CD1c-positive myeloid dendritic cell (primary cell): ENCODE measurements around the gene SHROOM3.
"Not testable (repeated sequence)": the region's sequence is repeated elsewhere in the genome, so short reads cannot be mapped to it uniquely, and the experiment has no call there.

Source experiments
- DNase-seq: peaks from one replicate; pipeline ENCODE4 v3.0.0-alpha.2; 2016; ENCODE audit errors: extremely low spot score

SHROOM3 gene

DNA sequence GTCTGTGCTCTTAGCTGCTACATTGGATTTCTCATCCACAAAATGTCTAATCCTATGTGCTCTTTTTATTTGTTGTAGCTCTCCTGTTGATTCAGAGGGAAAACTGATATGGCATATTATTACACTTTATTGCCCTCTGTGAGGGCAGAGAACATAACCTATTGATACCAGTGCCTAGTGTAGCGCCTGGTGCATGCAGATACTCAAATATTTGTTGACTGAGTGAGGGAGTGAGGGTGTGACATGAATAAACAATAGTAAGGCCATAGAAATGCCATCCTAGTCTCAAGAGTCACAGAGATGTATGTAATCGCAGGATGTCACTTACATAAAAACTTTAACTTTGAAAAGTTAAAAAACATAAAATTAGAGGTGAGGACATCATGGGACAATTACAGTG is 159.1 kb downstream of the SHROOM3 start:
- DNase-seq, result no peak

DNA sequence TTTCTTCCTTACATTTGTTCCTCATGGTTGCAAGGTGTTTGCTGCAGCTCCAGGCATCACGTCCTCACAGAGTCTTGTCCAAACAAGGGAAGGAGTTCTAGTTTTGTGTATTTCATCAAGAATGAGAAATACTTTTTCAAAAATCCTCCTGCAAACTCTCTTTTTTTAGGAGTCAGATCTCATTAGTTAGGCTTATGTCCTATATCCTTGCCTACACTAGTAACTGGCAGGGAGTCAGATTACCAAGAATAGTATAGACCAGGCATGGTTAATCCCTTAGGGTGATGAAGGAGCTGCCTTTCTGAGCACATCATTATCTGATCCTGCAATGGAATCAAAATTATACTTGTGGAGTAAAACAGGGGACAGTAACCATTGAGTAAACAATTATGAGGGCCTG is 160.4 kb downstream of the SHROOM3 start:
- DNase-seq, result no peak

DNA sequence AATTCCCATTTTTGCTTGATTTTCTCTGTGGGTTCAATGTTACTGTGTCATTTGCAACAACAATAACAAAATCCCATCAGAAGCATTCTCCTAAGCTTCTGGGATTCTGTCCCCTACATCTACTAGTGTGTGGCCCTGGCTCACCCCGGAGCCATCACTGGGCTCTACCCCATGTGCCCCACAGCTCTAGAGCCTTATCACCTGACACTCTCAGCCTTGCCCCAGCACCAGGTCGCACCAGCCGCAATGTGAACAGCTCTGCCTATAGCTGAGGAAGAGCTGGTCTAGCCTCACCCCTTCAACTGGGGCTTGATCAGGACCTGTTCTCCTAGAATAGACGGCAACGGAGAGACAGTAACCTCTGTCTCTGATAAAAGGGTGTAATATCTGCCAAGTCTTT is 161.7 kb downstream of the SHROOM3 start:
- DNase-seq, result no peak

DNA sequence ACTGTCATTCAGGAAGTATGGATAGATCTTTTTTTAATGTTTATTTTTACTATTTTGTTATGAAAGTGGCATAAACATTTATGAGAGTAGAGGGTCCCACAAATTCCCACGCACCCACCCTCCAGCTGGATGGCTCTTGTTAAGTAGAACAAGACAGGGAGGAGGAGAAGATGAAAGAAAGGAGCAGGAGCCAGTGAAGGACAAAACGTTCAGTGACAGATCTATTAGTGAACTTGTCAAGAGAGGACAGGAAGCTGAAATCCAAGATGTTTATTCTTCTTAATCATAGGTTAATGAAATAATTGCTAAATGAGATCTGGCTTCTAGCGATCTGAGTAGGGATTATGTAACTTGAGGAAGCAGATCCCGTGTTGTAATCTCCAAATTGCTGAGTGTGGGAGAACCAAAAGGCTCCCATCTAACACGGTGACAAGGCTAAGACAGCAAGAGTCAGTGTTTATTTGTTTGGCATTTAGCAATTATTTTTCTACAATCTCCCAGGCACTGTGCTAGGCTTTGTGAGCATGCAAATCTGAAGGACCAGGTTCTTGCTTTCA is 162.5 kb downstream of the SHROOM3 start:
- peak; percentile 2 for DNase-seq

DNA sequence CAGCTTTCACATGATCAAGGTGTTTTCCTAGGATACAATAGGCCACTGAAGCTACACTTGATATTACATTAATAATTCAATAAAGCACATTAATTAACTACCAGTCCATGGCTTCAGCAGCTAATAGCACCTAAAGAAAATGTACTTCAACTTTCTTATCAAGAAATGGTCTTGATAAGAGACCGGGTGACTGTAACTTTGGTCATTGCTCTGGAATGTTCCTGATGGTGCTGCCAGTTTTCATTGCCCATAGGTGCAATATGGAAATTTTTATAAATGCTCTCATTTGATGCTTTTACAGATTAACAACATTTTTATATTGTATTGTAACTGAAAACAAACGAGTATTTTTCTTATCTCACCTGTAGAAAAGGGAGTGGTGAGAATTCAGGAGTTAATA is 165.4 kb downstream of the SHROOM3 start:
- no peak for DNase-seq

DNA sequence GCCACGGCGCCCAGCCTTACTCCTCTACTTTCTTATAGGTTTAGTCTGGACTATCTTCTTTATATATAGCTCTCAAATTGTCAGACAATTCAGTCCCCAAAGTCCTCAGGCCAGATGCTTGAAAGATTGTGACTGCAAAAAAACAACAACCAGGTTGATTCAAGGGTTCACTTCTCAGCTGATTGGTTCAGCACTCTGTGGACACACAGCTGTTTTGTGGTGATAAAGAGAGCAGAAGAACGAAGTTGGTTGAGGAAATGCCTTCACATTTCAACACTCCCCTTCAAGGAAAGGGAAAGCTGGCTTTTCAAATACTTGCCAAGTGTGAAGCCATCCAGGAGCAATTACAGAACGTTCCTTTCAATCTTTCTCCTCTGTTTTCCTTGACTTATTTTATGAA is 166.8 kb downstream of the SHROOM3 start:
- DNase-seq, result no peak

DNA sequence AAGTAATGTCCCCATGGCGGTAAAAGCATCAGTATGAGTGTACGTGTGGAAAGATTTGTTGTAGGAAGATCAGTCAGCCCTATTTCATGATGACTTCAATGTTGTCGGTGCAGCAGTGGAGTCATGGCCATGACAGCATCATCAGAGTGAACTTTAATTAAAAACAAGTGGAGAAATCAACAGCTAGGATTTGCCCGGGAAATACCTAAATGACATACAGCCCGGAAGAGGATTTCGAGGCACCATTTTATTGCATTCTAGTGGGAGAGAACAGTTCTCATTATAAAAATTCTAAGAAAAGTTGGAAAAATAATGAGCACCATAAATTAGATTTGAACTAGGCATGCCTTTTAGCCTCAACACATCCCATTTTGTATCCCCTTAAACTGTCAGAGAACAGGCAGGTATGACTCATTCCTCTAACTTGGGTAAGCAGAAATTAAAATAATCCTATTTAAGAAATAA is 170.1 kb downstream of the SHROOM3 start:
- DNase-seq, result no peak

DNA sequence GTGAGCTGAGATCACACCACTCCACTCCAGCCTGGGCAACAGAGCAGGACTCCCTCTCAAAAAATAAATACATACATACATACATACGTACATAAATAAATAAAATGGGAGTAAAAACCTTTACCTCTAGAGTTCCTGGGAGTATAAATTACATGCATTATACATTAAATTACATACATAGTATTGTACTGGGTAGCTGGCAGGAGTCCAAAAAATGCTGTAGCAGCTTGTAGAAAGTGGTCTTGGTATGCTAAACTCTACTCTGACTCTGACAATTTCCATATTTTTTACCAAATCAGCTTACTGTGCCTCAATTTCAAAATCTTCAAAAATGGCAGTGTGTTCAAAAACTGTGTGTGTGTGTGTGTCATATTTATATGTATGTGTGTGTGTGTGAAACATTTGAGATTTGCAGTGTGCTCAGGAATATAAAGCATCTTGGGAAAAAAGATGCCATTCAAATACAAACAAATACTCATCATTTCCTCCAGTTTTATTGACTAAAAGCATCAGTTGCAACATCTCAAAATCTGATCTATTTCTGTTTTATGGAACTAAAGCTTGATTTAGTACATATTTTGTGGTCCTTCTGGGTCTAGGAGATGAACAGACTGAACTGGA is 171.7 kb downstream of the SHROOM3 start:
- DNase-seq, result no peak

DNA sequence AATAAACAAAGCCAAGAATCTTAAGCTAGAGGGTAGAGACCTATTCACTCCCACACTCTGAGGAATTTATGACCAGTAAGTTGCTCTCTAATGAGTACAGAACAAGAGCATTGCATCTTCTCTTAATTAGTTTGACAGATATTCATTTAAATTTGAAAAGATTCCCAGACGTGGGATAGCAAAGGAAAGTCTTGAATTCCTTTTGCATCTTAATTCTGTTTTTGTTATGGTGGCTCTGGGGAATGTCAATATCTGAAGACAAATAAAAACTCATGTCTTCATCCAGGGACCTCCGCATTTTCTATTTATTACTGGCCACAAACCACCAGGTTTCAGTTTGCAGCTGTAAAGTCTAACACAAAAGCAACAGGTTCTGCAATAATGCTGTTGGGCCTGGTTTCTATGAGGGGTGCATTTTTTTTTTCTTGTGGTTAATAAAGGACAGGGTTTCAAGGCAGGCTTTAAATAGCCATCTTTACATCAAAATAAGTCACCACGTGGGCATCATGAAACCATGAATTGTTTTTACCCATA is 172.3 kb downstream of the SHROOM3 start:
- no peak for DNase-seq

DNA sequence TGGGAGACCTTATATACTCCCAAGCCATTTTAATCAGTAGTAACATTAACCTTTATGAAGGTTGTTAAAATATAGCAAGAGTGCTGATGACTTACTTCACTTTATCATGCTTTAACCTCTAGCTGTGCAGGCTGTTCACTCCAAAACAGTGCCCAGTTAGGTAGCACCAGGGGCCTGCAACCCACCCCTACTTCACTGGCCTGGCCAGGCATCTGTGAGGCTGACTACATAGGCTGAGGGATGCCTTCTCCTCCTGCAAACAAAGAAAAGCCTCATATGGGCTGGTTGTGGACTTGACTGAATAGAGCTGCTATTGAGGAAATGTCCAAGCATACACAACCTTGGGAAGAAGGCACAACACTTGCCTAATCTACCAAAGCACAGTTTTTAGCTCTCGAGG is 172.8 kb downstream of the SHROOM3 start:
- no peak for DNase-seq

DNA sequence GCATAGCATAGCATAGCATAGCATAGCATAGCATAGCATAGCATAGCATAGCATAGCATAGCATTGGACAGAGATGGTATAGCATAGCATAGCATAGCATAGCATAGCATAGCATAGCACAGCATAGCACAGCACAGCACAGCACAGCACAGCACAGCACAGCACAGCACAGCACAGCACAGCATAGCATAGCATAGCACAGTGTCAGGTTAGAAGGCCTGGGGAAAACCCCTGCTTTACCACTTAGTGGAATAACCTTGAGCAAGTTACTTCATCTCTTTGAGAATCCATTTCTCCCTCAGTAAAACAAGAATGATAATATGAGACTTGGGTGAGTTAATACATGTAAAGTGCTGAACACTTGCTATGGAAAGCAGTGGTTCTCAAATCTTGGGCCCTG is 173.5 kb downstream of the SHROOM3 start:
- DNase-seq, result not testable (repeated sequence)

DNA sequence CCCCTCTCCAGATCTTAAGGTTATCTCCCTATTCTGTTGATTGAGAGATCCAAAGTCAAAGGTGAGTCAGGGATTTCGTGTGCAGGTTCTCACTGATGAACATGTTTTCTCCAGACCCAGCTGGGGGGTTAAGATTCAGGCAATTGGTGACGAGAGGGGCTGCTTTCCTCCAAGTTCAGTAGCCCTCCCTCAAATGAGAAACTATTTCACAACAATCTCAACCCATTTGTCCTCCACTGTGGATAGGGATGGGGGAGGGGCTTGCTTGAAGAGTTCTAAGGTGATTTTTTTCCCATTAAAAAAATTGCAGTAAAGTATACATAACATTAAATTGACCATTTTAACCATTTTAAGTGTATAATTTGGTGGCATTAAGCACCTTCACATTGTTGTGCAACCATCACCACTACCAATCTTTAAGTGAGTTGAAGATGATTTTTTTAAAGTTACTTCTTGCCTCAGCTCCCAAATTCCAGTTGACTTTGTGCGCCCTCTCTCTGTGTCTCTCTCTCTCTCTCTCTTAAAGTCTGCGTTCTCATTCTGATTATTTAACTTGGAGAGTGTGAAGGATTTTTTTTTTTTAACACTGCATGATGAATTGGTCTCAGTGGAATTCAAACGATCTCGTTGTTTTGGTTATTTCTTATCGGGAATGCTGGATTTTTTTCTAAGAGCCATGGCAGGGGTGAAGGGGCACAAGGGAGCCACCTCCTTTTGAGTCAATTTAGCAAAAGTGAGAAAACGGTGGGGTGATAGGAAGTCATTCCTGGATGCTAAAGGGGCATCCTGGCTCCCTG is 175.9 kb downstream of the SHROOM3 start:
- no peak for DNase-seq

DNA sequence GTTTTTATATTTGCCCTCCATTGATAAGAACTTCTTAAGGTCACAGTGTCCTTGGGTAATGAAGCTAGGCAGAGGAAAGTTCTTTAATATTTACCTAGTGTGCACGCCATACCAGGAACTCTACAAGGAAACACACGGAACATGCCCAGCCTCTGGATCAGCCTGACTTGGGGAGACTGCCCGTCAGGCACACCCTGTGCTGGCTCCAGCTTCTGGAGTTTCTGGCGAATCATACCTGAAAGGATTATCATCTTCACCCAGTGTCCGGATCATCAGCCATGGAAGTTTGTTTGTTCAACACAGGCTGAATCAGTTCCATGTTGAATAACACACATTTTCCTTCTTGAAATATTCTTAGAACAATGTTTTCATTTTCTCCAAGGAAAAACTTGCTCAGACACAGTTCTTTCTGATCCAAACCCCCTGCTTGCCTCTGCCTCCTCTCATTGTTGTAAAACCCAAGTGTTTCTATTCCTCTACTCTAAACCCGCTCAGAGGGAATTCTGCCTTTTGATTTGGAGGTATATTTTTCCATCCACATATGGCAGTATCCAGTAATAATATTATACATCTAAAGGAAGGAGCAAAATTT is 176.7 kb downstream of the SHROOM3 start:
- DNase-seq, result no peak

DNA sequence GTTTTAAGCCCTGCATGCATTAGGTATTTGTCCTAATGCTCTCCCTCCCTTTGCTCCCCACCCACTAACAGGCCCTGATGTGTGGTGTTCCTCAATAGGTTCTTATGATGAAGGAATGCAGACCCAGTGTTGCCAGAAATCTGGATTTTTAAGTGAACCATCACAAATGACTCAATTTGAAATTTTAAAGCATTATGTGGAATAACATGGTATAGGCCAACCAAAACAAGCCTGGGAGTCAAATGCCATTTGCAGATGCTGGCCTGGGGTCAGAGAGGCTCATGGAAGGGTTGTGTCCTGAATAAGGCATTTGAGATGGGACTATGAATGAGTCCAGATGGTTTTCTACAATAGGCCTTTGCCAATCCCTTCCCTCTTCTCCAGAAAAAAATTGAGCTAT is 179.6 kb downstream of the SHROOM3 start:
- DNase-seq, result no peak

DNA sequence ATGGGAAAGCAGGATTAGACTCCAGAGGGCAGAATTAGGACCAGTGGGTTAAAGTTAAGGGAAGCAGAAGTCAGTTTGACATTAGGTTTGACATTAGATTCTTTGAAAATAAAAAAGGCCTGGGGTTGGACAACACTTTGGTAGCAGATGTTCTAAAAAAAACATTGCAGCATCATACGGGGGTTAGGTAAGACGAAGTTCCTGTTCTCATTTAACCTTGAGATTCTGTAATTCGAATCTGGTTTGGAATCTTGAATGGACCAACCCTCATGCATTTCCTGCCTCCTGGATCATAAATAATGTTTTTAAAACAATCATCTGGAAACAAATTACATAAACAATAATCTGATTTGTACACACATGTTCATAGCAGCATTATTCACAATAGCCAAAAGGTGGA is 181.0 kb downstream of the SHROOM3 start:
- DNase-seq, result no peak

DNA sequence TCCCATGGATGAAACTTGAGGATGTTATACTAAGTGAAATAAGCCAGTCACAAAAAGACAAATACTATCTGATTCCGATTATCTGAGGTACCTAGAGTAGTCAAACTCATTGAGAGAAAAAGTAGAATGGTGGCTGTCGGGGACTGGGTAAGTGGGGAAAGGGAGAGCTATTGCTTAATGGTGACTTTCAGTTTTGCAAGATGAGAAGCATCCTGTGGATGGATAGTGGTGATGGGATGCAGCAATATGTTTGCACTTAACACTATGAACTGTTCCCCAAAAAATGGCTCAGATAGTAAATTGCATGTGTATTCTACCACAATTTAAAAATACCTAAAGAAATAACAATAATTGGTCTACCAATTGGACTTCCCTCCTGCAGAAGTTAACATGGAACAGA is 181.5 kb downstream of the SHROOM3 start:
- no peak for DNase-seq

DNA sequence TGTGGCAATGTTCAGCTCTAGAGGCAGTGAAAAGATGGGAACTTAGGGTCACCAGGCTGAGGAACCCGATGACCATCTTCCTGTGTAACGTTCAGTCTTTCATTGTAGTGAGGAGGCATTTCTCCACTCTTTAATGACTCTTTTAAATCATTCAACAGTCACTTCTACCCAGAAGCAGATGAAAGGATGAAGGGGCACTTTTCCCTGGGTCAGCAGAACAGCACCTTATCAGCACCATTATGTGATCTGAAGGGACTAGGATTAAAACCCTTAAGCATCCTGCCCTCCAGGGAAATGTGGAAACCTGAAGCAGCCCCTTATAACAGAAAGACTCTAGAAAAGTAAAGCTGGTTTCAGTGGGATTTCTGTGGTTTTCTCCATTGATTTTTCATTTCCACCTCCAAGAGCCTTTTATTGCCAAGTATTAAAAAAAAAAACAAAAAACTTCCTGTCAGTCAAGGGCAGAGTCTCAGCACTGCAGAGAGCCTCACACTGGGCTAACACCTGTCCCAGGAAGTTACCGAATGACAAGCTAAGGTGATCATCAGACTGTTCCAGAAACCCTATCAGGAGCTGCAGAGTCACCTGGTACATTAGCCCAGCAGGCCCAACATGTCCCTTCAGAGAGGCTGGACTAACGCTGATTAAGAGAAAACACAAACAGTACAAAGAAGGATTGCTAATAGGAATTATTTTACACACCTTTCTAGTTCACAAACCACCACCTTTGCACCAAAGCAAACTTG is 185.9 kb downstream of the SHROOM3 start:
- no peak for DNase-seq

DNA sequence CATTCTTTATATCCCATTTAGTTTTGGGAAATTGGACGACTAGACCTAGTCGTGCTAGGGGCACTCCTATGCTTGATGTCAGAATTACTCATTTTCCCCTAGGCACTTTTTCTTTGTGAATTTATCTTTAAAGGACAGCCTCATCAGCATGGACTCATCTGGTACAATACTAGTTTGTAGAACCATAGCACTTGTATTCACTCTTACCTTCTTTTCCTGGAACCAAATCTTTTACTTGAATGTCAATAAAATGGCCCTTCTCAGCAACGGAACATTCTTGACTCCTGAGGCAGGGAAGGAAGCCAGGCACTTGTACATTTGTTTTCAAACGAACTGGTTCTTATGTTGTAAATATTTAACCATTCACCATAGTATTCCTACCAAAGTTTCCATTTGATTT is 187.1 kb downstream of the SHROOM3 start:
- no peak for DNase-seq

DNA sequence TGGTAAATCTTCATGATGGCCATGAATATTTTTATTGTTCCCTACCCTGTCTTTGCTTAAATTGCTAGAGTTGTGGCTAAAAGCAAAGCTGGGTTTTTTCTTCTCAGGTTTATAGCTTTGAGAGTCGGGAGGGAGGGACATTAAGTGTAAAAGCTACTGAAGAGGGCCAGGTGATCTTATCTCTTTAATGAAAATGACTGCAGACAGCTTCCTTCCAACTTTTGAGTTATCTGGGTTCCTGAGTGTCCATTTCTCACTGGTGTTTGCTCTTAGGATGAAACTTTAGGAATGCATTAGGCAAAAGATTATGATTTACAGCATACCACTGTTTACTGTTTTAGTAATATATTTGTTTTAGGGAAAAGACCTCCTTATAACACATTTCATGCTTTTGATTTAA is 187.7 kb downstream of the SHROOM3 start:
- no peak for DNase-seq

DNA sequence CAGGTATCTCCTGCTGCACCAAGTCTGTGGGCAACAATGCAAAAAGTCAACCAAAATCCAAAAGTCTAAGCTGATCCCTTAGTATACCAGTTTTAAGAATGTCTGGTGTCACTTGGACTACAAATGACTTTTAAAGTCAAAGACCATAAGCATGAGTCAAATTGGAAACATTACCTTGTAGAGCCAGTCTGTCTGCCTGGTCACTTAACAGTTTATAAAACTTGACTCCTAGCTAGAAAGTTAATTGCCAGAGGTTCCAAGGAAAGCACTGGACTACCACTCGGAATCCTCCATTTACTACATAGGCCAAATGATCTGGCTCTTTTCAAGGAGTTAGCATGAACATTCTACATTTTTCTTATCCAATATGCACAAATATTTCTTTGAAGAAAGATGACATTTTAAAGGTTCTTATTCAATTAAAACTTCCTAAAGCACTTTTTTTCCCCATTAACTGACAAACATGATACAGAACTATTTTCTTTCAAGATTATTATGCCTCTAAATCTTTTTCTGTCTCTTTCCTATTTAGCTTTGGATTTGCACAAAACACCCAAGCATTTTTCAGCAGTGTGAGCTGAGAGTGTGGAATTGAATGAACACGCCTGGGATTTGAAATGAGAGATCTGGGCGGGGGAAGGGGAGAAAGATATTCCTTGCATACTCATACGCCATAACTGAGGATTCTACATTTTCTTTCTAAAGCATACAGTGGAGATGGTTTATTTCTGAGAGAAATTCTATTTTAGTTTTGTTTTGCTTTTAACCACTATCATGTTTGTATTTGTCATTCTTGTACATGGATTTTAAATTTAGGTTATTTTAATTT is 188.4 kb downstream of the SHROOM3 start:
- DNase-seq, result no peak

DNA sequence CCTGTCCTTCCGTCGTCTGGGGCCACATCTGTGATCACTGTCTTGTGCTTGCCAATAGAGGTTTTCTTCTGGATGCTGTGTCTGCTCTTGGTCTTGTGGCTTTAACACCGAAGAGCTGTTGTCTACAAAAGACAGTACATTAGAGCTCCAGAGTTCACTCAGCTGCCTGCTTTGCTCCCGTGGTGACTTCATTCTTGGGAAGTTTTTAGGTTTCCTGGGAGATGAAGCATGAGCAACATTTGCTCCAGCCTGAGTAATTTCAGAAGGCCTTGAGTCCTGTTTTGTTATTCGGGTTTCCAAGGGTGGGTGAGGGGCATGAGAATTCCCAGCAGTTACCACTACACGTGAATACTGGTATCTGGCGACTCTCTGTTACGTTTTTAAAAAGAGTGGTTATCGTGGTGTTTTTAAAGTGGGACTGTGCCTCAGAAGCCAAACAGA is 189.2 kb downstream of the SHROOM3 start:
- DNase-seq, result no peak
